Osteocyte (in vitro differentiated cells): ENCODE measurements around the gene KCMF1. TPM values are rescaled to one million over a fixed set of nuclear protein-coding genes. Genes with fewer than 3 reads are reported as not detected.

Experiments
- DNase-seq: peaks from one replicate; pipeline ENCODE4 v3.0.0; 2021; ENCODE audit warnings: mixed read lengths; ENCODE audit not compliant: unreplicated experiment; ENCODE audit errors: extremely low spot score
- H3K27ac Mint-ChIP-seq: one replicate; pipeline ENCODE4 v1.8.0; 2021; ENCODE audit warnings: mild to moderate bottlenecking, mixed read lengths; ENCODE audit not compliant: unreplicated experiment
- H3K27me3 Mint-ChIP-seq: one replicate; pipeline ENCODE4 v1.8.0; 2021; ENCODE audit warnings: mixed read lengths; ENCODE audit not compliant: unreplicated experiment
- H3K36me3 Mint-ChIP-seq: one replicate; pipeline ENCODE4 v1.8.0; 2021; ENCODE audit warnings: mixed read lengths; ENCODE audit not compliant: unreplicated experiment
- H3K4me1 Mint-ChIP-seq: one replicate; pipeline ENCODE4 v1.8.0; 2021; ENCODE audit warnings: mixed read lengths; ENCODE audit not compliant: unreplicated experiment
- H3K4me3 Mint-ChIP-seq: one replicate; pipeline ENCODE4 v1.8.0; 2021; ENCODE audit warnings: mild to moderate bottlenecking, moderate library complexity, mixed read lengths; ENCODE audit not compliant: unreplicated experiment
- H3K9me3 Mint-ChIP-seq: one replicate; pipeline ENCODE4 v1.8.0; 2021; ENCODE audit warnings: mixed read lengths; ENCODE audit not compliant: unreplicated experiment
- total RNA-seq: library from RNA; stranded (reverse); gene quantifications from 2 replicates; pipeline ENCODE4 v1.2.1, GENCODE V29; 2021
- TF ChIP-seq, protein P1 (sequence below): fragments of 200-600 bp; sonication (generic); IDR thresholded peaks from 2 replicates; pipeline ENCODE4 v1.5.0; 2021; ENCODE audit warnings: antibody characterized with exemption, mild to moderate bottlenecking, moderate library complexity

Gene KCMF1
- total RNA-seq, 1 donor from 2014 or later: 67.2 TPM

DNA sequence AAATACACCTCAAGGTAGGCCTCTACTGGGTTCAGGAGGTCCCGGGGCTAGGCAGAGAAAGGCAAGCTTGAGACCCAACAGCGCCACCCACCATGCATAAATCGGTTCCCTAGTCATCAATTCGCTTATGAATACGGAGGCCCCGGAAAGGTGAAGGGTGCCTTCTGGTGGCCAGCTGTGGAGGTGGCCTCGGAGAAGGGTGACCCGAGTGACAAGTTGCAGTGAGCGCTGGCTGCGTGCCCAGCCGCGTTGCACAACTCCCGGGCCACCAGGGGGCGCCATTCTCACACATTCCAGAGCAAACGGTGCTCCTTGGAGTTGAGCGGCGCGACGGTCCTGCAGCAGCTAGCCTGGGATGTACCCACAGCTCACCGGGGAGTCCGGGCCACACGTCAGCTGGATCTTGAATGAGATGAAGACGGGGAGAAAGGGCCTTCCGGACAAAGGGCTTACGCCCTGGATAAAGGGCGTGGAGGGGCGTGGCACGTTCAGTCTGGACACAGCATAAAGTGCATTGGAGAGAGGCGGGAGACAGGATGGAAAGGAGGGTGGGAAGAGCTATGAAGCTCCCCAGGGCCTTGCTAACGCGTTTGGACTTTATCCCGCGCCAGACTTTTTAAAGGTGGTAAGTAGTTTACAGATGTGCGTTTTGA, 45.1 kb upstream of the KCMF1 start:
- peak; percentile 97 for DNase-seq
- Mint-ChIP-seq H3K27me3 (no peaks in the 10 kb centered on the region), H3K4me1 (peaks cover 16% of the 10 kb centered on the region), H3K4me3 (peak overlapping the region; percentile 85), H3K27ac (peak overlapping the region; percentile 75), H3K36me3 (no peaks in the 10 kb centered on the region), H3K9me3 (no peaks in the 10 kb centered on the region)
- TF ChIP-seq, protein P1, sequence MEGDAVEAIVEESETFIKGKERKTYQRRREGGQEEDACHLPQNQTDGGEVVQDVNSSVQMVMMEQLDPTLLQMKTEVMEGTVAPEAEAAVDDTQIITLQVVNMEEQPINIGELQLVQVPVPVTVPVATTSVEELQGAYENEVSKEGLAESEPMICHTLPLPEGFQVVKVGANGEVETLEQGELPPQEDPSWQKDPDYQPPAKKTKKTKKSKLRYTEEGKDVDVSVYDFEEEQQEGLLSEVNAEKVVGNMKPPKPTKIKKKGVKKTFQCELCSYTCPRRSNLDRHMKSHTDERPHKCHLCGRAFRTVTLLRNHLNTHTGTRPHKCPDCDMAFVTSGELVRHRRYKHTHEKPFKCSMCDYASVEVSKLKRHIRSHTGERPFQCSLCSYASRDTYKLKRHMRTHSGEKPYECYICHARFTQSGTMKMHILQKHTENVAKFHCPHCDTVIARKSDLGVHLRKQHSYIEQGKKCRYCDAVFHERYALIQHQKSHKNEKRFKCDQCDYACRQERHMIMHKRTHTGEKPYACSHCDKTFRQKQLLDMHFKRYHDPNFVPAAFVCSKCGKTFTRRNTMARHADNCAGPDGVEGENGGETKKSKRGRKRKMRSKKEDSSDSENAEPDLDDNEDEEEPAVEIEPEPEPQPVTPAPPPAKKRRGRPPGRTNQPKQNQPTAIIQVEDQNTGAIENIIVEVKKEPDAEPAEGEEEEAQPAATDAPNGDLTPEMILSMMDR: peak; percentile 97

DNA sequence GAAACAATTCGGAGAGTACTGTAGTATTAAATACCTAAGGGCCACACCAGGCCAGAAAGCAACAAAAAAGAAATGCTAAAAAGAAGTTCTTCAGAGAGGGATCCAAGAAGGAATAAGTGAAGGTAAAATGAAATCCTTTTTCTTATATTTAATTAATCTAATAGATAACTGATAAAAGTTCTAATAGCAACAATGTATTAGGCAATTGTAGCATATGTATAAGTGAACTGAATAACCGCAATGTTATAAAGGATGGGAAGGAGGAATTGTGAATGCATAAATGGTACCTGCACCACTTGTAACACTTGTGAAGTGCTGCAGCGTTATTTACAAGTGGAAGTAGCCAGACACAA, 43.7 kb upstream of the KCMF1 start:
- TF ChIP-seq, protein P1: no peak
- H3K4me3 Mint-ChIP-seq: peak overlapping the region; percentile 85
- DNase-seq: no peak
- H3K36me3 Mint-ChIP-seq: no peaks in the 10 kb centered on the region
- H3K4me1 Mint-ChIP-seq: peaks cover 16% of the 10 kb centered on the region
- no peaks in the 10 kb centered on the region for H3K9me3 Mint-ChIP-seq
- H3K27me3 Mint-ChIP-seq: no peaks in the 10 kb centered on the region
- H3K27ac Mint-ChIP-seq: peak overlapping the region; percentile 65

DNA sequence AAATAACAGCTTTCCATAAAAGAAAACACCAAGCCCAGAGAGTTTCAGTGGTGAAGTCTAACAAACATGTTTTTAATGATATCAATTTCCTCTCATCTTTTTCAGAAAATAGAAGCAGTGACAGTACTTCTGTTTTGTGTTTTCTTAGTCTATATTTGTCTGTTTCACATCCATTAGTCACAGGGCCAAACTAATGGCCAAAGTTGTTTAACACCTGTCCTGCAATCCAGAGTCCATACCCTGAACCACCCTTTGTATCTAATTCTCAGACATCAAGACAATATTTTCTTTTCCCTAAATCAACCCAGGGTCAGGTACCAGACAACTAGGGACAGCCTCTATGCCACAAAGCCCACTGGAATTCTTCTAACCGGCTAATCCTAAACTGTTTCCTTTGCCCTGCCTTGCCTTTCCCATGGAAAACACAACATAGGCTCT, 39.6 kb upstream of the KCMF1 start:
- Mint-ChIP-seq H3K36me3 (no peaks in the 10 kb centered on the region), H3K4me1 (peaks cover 10% of the 10 kb centered on the region), H3K27me3 (no peaks in the 10 kb centered on the region), H3K4me3 (no peak overlapping the region), H3K9me3 (no peaks in the 10 kb centered on the region), H3K27ac (no peak overlapping the region)
- TF ChIP-seq, protein P1: no peak
- no peak for DNase-seq

DNA sequence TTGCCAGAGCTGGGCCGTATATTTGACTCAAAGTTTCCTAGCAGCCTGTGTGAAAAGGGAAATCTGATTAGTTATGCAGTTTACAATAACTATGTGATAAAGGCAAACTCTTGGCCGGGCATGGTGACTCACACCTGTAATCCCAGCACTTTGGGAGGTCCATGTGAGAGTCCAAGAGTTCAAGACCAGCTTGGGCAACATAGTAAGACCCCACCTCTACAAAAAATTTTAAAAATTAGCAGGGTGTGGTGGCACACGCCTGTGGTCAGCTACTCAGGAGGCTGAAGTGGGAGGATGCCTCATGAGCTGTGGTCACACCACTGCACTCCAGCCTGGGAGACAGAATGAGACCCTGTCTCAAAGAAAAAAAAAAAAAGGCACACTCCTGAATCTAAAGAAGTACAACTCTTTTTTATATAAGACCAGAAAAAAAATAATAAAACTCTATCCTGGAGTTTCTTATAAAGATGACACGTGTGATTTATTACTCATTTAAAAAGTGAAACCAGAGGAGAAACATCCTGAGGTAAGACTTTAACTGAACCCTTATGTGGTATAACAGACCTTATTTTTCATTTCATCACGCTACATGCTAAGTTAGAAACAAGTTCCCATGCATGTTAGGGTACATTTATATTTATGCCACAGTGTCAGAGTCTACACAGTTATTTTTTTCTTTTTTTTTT, 32.6 kb upstream of the KCMF1 start:
- no peak overlapping the region for H3K27ac Mint-ChIP-seq
- TF ChIP-seq, protein P1: no peak
- DNase-seq: no peak
- H3K36me3 Mint-ChIP-seq: peaks cover 3% of the 10 kb centered on the region
- H3K27me3 Mint-ChIP-seq: no peaks in the 10 kb centered on the region
- peaks cover 5% of the 10 kb centered on the region for H3K4me1 Mint-ChIP-seq
- H3K4me3 Mint-ChIP-seq: no peak overlapping the region
- no peaks in the 10 kb centered on the region for H3K9me3 Mint-ChIP-seq

DNA sequence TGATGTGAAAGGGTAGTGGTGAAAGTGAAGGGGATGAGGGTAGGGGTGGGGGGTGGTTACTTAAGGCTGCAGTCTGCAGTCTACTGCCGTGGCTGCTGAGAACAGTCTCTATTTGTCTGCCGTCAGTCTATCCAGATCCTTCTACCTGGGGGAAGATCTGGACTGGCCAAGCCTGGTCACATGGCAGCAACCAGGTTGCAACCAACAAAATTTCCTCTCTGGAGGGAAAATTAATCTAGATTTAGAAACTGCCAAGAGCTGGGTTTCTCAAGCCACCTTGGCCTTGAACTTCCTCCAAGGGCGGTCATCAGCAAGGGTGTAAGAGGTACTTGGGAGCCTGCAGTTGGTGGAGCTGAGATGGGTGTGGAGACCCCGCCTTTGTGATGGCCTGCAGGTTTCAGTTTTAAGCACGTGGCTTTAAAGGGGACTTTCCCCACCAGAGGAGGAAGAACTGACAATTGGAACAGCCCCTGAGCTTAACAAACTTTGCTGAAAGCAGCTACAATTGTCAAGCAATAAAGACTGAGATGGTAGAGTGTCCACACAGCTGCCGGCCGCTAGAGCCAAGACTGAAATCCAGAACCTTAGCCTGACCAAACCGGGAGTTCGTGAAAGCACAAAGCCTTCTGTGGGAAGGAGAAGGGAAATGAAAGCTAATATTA, 31.4 kb upstream of the KCMF1 start:
- DNase-seq: no peak
- TF ChIP-seq, protein P1: no peak
- peaks cover 3% of the 10 kb centered on the region for H3K36me3 Mint-ChIP-seq
- H3K4me3 Mint-ChIP-seq: no peak overlapping the region
- no peaks in the 10 kb centered on the region for H3K27me3 Mint-ChIP-seq
- peaks cover 5% of the 10 kb centered on the region for H3K4me1 Mint-ChIP-seq
- no peaks in the 10 kb centered on the region for H3K9me3 Mint-ChIP-seq
- H3K27ac Mint-ChIP-seq: no peak overlapping the region
